H9 (cell line): ENCODE results near the gene RNF180. TPM values are rescaled to one million over a fixed set of nuclear protein-coding genes. Genes with fewer than 3 reads are reported as not detected.

Experiments
- DNase-seq: peaks from one replicate; pipeline ENCODE4 v3.0.0-alpha.2; 2017
- H2AFZ ChIP-seq: one replicate; pipeline ENCODE4 v1.6.1; 2013; ENCODE audit warnings: mild to moderate bottlenecking, low read length, control low read depth, moderate library complexity
- H2AK5ac ChIP-seq: 2 replicates; pipeline ENCODE4 v1.6.1; 2013; ENCODE audit warnings: low read length, control low read depth, mixed read lengths; ENCODE audit not compliant: insufficient read length
- H2BK120ac ChIP-seq: one replicate; pipeline ENCODE4 v1.6.1; 2013; ENCODE audit warnings: low read depth, mild to moderate bottlenecking, low read length, control low read depth, inconsistent platforms; ENCODE audit not compliant: poor library complexity, severe bottlenecking
- H2BK12ac ChIP-seq: 2 replicates; pipeline ENCODE4 v1.6.1; 2013; ENCODE audit warnings: low read length, control low read depth, mixed read lengths, low read depth; ENCODE audit not compliant: insufficient read length
- H2BK15ac ChIP-seq: 2 replicates; pipeline ENCODE4 v1.6.1; 2013; ENCODE audit warnings: low read depth, low read length, control low read depth
- H2BK20ac ChIP-seq: one replicate; pipeline ENCODE4 v1.6.1; 2013; ENCODE audit warnings: low read depth, mild to moderate bottlenecking, low read length, control low read depth, inconsistent platforms; ENCODE audit not compliant: poor library complexity, severe bottlenecking
- H2BK5ac ChIP-seq: 2 replicates; pipeline ENCODE4 v1.6.1; 2013; ENCODE audit warnings: low read length, control low read depth, mixed read lengths; ENCODE audit not compliant: insufficient read length
- H3K14ac ChIP-seq: 2 replicates; pipeline ENCODE4 v1.6.1; 2013; ENCODE audit warnings: low read length, control low read depth; ENCODE audit not compliant: insufficient read depth
- H3K18ac ChIP-seq: 2 replicates; pipeline ENCODE4 v1.6.1; 2013; ENCODE audit warnings: low read depth, mild to moderate bottlenecking, mixed read lengths, low read length, control low read depth; ENCODE audit not compliant: insufficient read length
- H3K23ac ChIP-seq: 2 replicates; pipeline ENCODE4 v1.6.1; 2013; ENCODE audit warnings: low read length, control low read depth, mixed read lengths, low read depth; ENCODE audit not compliant: insufficient read length
- H3K23me2 ChIP-seq: 2 replicates; pipeline ENCODE4 v1.6.1; 2013; ENCODE audit warnings: low read depth, mild to moderate bottlenecking, mixed read lengths, low read length, control low read depth; ENCODE audit not compliant: insufficient read length, poor library complexity, severe bottlenecking
- H3K27ac ChIP-seq: 2 replicates; pipeline ENCODE4 v1.5.1; 2013; ENCODE audit warnings: low read length, control low read depth, mixed read lengths, low read depth; ENCODE audit not compliant: insufficient read length
- H3K27me3 ChIP-seq: 2 replicates; pipeline ENCODE4 v1.6.1; 2013; ENCODE audit warnings: low read length, control low read depth, inconsistent platforms; ENCODE audit not compliant: insufficient read depth
- H3K4ac ChIP-seq: 2 replicates; pipeline ENCODE4 v1.6.1; 2013; ENCODE audit warnings: low read depth, mild to moderate bottlenecking, control low read depth, inconsistent platforms, low read length, moderate library complexity
- H3K4me1 ChIP-seq: 2 replicates; pipeline ENCODE4 v1.6.1; 2013; ENCODE audit warnings: low read length, control low read depth, inconsistent platforms; ENCODE audit not compliant: insufficient read depth
- H3K4me2 ChIP-seq: 2 replicates; pipeline ENCODE4 v1.6.1; 2013; ENCODE audit warnings: low read length, control low read depth, mixed read lengths; ENCODE audit not compliant: insufficient read length, insufficient read depth
- H3K56ac ChIP-seq: 2 replicates; pipeline ENCODE4 v1.6.1; 2013; ENCODE audit warnings: low read depth, mild to moderate bottlenecking, mixed read lengths, low read length, control low read depth; ENCODE audit not compliant: insufficient read length
- H3K79me1 ChIP-seq: 2 replicates; pipeline ENCODE4 v1.6.1; 2013; ENCODE audit warnings: low read depth, mild to moderate bottlenecking, moderate library complexity, low read length, control low read depth, inconsistent platforms; ENCODE audit not compliant: insufficient read depth, poor library complexity, severe bottlenecking
- H3K79me2 ChIP-seq: 2 replicates; pipeline ENCODE4 v1.6.1; 2013; ENCODE audit warnings: low read length, control low read depth, inconsistent platforms; ENCODE audit not compliant: insufficient read depth
- H3K9ac ChIP-seq: 2 replicates; pipeline ENCODE4 v1.6.1; 2013; ENCODE audit warnings: low read length, control low read depth, mixed read lengths; ENCODE audit not compliant: insufficient read length; ENCODE audit errors: extremely low read depth
- H3K9me3 ChIP-seq: one replicate; pipeline ENCODE4 v1.6.1; 2013; ENCODE audit warnings: low read depth, low read length, inconsistent platforms; ENCODE audit not compliant: control insufficient read depth
- H3T11ph ChIP-seq: one replicate; pipeline ENCODE4 v1.6.1; 2013; ENCODE audit warnings: mild to moderate bottlenecking, low read length, control low read depth, inconsistent platforms
- H4K20me1 ChIP-seq: one replicate; pipeline ENCODE4 v1.6.1; 2013; ENCODE audit not compliant: control insufficient read depth, insufficient read length, insufficient read depth
- H4K5ac ChIP-seq: 2 replicates; pipeline ENCODE4 v1.6.1; 2013; ENCODE audit warnings: low read depth, mild to moderate bottlenecking, mixed read lengths, low read length, control low read depth; ENCODE audit not compliant: insufficient read length
- H4K8ac ChIP-seq: replicated peaks from 2 replicates; pipeline ENCODE4 v1.6.1; 2013; ENCODE audit warnings: low read length, control low read depth, mixed read lengths, low read depth; ENCODE audit not compliant: insufficient read length
- H4K91ac ChIP-seq: 2 replicates; pipeline ENCODE4 v1.6.1; 2013; ENCODE audit warnings: low read depth, mild to moderate bottlenecking, moderate library complexity, mixed read lengths, low read length, control low read depth; ENCODE audit not compliant: insufficient read length
- H3K27ac Mint-ChIP-seq, 3 experiments: 2 replicates in 2 of 3; 3 replicates in 1 of 3; pipeline ENCODE4 v1.8.0; 2020 to 2021; ENCODE audit warnings: mixed read lengths in 3 of 3, mild to moderate bottlenecking in 1 of 3, moderate library complexity in 1 of 3
- H3K27me3 Mint-ChIP-seq: 2 replicates; pipeline ENCODE4 v1.8.0; 2021; ENCODE audit warnings: low read depth, mild to moderate bottlenecking, moderate library complexity, mixed read lengths
- H3K36me3 Mint-ChIP-seq, 3 experiments: 2 replicates in 2 of 3; 3 replicates in 1 of 3; pipeline ENCODE4 v1.8.0; 2020 to 2021; ENCODE audit warnings: low read depth in 3 of 3, mixed read lengths in 3 of 3; ENCODE audit not compliant: insufficient read depth in 1 of 3
- H3K4me1 Mint-ChIP-seq, 2 experiments: 2 replicates each; pipeline ENCODE4 v1.8.0; 2020; ENCODE audit warnings: mixed read lengths in 2 of 2
- H3K4me3 Mint-ChIP-seq, 2 experiments: 2 replicates in 1 of 2; 3 replicates in 1 of 2; pipeline ENCODE4 v1.8.0; 2020 to 2021; ENCODE audit warnings: mild to moderate bottlenecking in 2 of 2, mixed read lengths in 2 of 2, moderate library complexity in 1 of 2
- H3K9me3 Mint-ChIP-seq, 2 experiments: 2 replicates in 1 of 2; 3 replicates in 1 of 2; pipeline ENCODE4 v1.8.0; 2020; ENCODE audit warnings: mild to moderate bottlenecking in 2 of 2, mixed read lengths in 2 of 2, moderate library complexity in 1 of 2
- CTCF ChIP-seq: fragments of 200-600 bp; sonication (generic); conservative IDR thresholded peaks from 3 replicates; pipeline ENCODE4 v1.8.0; 2021; ENCODE audit warnings: antibody characterized with exemption, mild to moderate bottlenecking
- WGBS: extraction: QIAGEN DNeasy Blood & Tissue Kit; methylation state at CpG from one replicate; pipeline ENCODE4 v1.1.7; 2013; ENCODE audit warnings: missing lambda C conversion rate, low lambda C conversion rate, mixed read lengths; ENCODE audit not compliant: insufficient read length; ENCODE audit errors: extremely low coverage; 5-methylcytosine and 5-hydroxymethylcytosine counted together
- total RNA-seq: library from RNA; stranded (reverse); gene quantifications from 2 replicates; pipeline ENCODE4 v1.2.1, GENCODE V29; 2021

The RNF180 gene
- total RNA-seq, 1 experiment from 2014 or later, result 2.5 TPM

- no peak overlapping the region for H2AFZ ChIP-seq
- H2BK12ac ChIP-seq, result no peak overlapping the region
Measured at GRCh38 chr5:64214132-64214531, 48.5 kb downstream of the RNF180 start.

More at GRCh38 chr5:64214132-64214531, 48.5 kb downstream of the RNF180 start:
- Histone ChIP-seq H3K79me1 (no peaks in the 10 kb centered on the region), H4K20me1 (no peaks in the 10 kb centered on the region), H3K14ac (no peak overlapping the region), H3K4me1 (no peaks in the 10 kb centered on the region), H3K56ac (no peak overlapping the region), H3K4ac (no peak overlapping the region), H3K79me2 (no peaks in the 10 kb centered on the region), H2BK120ac (no peak overlapping the region), H3T11ph (no peak overlapping the region), H4K5ac (no peak overlapping the region), H3K27me3 (no peaks in the 10 kb centered on the region), H3K9me3 (no peaks in the 10 kb centered on the region), H3K9ac (no peak overlapping the region), H2AK5ac (no peak overlapping the region), H2BK15ac (no peak overlapping the region), H4K91ac (no peak overlapping the region), H2BK20ac (no peak overlapping the region), H3K23ac (no peak overlapping the region), H3K23me2 (no peaks in the 10 kb centered on the region), H3K4me2 (no peak overlapping the region), H2BK5ac (no peak overlapping the region), H3K18ac (no peak overlapping the region), H3K27ac (no peak overlapping the region), H4K8ac (no peak overlapping the region)
- DNase-seq, result no peak
- Mint-ChIP-seq H3K4me1 (peaks cover 0 to 5% of the 10 kb centered on the region in 2 experiments; a peak in 1 of 4 replicates), H3K36me3 (no peaks in the 10 kb centered on the region), H3K27me3 (no peaks in the 10 kb centered on the region), H3K9me3 (no peaks in the 10 kb centered on the region), H3K4me3 (no peak overlapping the region), H3K27ac (peak overlapping the region in 2 of 3 experiments; percentile 33 to 45; a peak in 2 of 7 replicates)
- WGBS, result no CpG with 5 or more reads among the region's 3 CpGs
- no peak for TF ChIP-seq CTCF
